ENCODE data around the gene PAQR8. TPM values are rescaled to one million over a fixed set of nuclear protein-coding genes. Genes with fewer than 3 reads are reported as not detected.

The PAQR8 gene
- total RNA-seq, 2 donors from 2014 or later = 65.8 to 87.8 TPM

- no peaks in the 10 kb centered on the region for H3K9me3 ChIP-seq
- no peaks in the 10 kb centered on the region for H3K36me3 ChIP-seq
- TF ChIP-seq CTCF (IDR thresholded peaks at IDR 0.05) = no peak
- intact Hi-C loops (cut with DNase I) = no loop called here
- H3K9ac ChIP-seq (ENCODE audit: low read depth in 2 of 2, low read length in 2 of 2) = no peak overlapping the region
- no peak for DNase-seq
- H3K4me1 ChIP-seq = peaks cover 2% of the 10 kb centered on the region
- no peaks in the 10 kb centered on the region for H3K27me3 ChIP-seq
- no peak overlapping the region for H3K27ac ChIP-seq
- H3K4me3 ChIP-seq = no peak overlapping the region
Measured at GRCh38 chr6:52393780-52394179, 31.8 kb downstream of the PAQR8 start.

- Histone ChIP-seq H3K9me3 (no peaks in the 10 kb centered on the region), H3K36me3 (no peaks in the 10 kb centered on the region), H3K9ac (ENCODE audit: low read depth in 2 of 2, low read length in 2 of 2) (no peak overlapping the region), H3K27me3 (no peaks in the 10 kb centered on the region), H3K4me3 (no peak overlapping the region), H3K27ac (no peak overlapping the region), H3K4me1 (no peaks in the 10 kb centered on the region)
- no peak for TF ChIP-seq CTCF (IDR thresholded peaks at IDR 0.05)
- DNase-seq = no peak
- intact Hi-C loops (cut with DNase I) = no loop called here
Measured at GRCh38 chr6:52394251-52394666, 32.3 kb downstream of the PAQR8 start.

GRCh38 chr6:52395969-52396368 lies 34.0 kb downstream of the PAQR8 start:
- Histone ChIP-seq H3K27ac (no peak overlapping the region), H3K27me3 (no peaks in the 10 kb centered on the region), H3K36me3 (no peaks in the 10 kb centered on the region), H3K9ac (ENCODE audit: low read depth in 2 of 2, low read length in 2 of 2) (no peak overlapping the region), H3K4me3 (no peak overlapping the region), H3K9me3 (no peaks in the 10 kb centered on the region), H3K4me1 (no peaks in the 10 kb centered on the region)
- no peak for TF ChIP-seq CTCF (IDR thresholded peaks at IDR 0.05)
- intact Hi-C loops (cut with DNase I) = loop anchor here (5.0 kb wide), 1 partner anchor 109 kb away; no protein-coding TSS in a partner anchor
- DNase-seq = no peak

GRCh38 chr6:52399511-52400312 lies 37.8 kb downstream of the PAQR8 start:
- H3K36me3 ChIP-seq = no peaks in the 10 kb centered on the region
- H3K9me3 ChIP-seq = no peaks in the 10 kb centered on the region
- peak overlapping the region in 1 of 2 donors; percentile 42 for H3K9ac ChIP-seq (ENCODE audit: low read depth in 2 of 2, low read length in 2 of 2)
- peak; percentile 60 for DNase-seq
- H3K4me1 ChIP-seq = no peaks in the 10 kb centered on the region
- intact Hi-C loops (cut with DNase I) = loop anchor here (5.0 to 10.0 kb wide), 2 partner anchors 112 to 235 kb away; no protein-coding TSS in a partner anchor
- H3K27ac ChIP-seq = peak overlapping the region; percentile 11
- peak; percentile 78 for TF ChIP-seq CTCF (IDR thresholded peaks at IDR 0.05)
- H3K27me3 ChIP-seq = no peaks in the 10 kb centered on the region
- H3K4me3 ChIP-seq = no peak overlapping the region

GRCh38 chr6:52400313-52401041 lies 38.5 kb downstream of the PAQR8 start:
- H3K27ac ChIP-seq = peak overlapping the region; percentile 11
- H3K9ac ChIP-seq (ENCODE audit: low read depth in 2 of 2, low read length in 2 of 2) = peak overlapping the region in 1 of 2 donors; percentile 42
- DNase-seq = no peak
- no peak overlapping the region for H3K4me3 ChIP-seq
- intact Hi-C loops (cut with DNase I) = loop anchor here (10.0 kb wide), 1 partner anchor 236 kb away; no protein-coding TSS in a partner anchor
- no peaks in the 10 kb centered on the region for H3K36me3 ChIP-seq
- no peaks in the 10 kb centered on the region for H3K27me3 ChIP-seq
- no peaks in the 10 kb centered on the region for H3K9me3 ChIP-seq
- no peaks in the 10 kb centered on the region for H3K4me1 ChIP-seq
- no peak for TF ChIP-seq CTCF (IDR thresholded peaks at IDR 0.05)
